Fibroblast of upper back skin (primary cell): ENCODE measurements around the gene ZNF66.
"Not testable (repeated sequence)": the region's sequence is repeated elsewhere in the genome, so short reads cannot be mapped to it uniquely, and the experiment has no call there.

Source experiments
- DNase-seq: peaks from one replicate; pipeline ENCODE4 v3.0.0-alpha.2; 2013

ZNF66 gene

DNA sequence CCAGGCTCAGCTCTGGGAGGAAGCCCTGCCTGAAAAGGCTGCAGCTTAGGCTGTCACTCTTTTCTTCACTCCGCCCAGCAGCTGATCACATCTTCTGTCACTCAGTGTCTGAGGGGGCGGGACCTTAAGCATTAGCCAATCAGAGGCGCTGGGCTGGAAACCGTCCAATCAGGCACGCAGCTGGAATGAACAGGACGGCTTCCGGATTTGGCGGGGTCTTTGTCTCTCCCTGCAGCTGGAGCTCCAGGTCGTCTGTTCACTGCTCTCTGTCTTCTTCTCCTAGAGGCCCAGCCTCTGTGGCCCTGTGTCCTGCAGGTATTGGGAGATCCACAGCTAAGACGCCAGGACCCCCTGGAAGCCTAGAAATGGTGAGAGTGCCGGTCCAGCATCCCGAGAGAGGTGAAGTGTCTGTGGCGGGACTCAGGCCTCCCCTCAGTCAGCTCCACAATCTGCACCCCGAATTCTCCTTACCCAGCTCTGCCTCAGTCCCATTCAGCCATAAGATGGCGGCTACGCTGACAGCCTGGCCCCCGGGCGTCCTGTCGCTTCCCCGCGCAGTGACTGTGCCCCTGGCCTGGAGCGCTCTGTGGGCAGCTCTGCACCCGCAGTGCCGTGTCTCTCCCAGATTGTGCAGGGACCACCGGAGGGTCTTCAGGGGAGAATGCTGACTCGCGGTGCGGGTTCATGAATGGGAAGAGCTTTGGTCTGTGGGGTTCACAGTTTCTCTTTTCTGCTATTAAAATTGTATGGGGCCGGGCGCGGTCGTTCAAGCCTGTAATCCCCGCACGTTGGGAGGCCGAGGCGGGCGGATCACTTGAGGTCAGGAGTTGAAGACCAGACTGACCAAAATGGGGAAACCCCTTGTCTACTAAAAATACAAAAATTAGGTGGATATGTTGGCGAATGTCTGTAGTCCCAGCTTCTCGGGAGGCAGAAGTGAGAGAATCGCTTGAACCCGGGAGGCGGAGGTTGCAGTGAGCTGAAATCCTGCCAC lies at the start of gene ZNF66:
TSS of gene ZNF66 (plus strand) at position 222 of the 994 bp plus-strand sequence. CDS start at position 366, 144 bp downstream.
- DNase-seq = peak; percentile 97

DNA sequence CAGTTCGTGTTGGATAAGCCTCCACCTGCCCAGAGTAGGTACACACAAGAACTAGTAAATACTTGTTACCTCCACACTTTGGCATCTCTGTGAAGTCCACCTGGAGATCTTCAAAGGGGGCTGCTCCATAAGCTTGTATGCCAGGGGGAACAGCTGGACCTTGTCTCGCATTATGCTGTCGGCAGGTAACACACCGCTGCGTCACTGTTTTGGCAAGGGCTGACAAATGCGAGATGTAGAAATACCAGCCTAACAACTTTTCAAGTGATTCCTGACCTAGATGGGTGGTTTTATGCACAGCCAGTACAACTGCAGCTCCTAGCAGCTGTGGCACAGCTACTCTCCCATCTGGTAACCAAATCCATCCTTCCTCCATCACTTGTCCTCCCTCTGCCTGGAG lies 25.9 kb upstream of the ZNF66 start:
- DNase-seq = not testable (repeated sequence)

DNA sequence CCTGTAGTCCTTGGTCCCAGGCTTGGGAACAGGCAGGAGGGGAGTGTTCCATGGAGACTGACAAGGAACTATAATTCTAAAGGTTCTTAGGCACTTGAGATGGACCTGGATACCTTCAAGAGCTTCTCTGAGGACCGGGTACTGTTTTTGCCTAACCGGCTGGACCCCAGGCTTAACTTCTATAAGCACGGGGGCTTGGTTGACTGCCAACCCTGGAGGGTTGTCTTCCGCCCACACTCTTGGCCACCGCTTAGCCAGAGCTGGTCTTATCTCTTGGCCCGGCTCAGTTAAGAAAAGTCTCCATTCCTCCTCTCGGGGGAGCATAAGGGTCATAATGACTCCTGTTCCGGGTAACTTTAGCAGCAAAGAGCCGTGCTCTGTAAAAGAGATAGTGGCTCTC lies 23.8 kb upstream of the ZNF66 start:
- not testable (repeated sequence) for DNase-seq

DNA sequence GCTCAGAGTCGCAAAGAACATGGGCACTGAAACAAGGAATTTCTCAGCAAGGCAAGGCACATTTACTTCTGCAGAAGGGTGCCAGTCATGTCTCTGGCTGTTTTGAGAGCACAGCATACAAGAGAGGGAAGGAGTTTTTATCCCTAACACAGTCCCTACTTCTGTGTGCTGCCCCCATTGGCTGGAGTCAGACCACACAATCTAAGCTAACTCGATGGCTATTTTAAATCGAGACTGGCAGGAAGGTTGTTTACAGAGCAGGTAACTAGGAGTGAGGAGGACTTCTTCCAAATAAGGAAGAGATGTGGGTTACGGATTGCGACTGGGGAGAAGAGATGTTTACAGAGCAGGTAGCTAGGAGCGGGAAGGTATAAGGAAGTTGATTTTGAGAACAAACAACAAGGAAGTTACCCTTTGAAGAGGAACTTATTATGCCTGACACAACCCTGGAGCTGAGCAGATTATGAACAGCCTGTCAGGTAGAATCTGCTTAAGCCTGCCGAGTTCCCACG lies 6.8 kb upstream of the ZNF66 start:
- DNase-seq = not testable (repeated sequence)

DNA sequence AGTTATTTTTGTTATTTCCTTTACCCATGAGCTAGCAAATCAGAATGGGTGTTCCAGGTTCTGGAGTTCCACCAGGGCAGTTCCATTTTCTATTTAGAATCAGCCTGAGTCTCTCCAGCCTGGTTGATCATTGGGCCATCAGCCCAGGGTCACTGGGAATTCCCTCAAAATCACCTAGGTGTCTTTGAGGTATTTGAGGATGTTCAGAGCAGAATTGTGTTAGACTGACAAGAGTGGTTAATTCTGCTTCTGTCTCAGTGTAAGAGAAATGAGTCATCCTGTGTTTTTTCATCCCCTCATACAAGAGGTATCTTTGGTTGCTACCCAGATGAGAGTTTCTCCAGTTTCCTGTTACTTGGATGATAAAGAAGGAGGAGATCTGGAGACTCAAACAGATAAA lies 11.7 kb downstream of the ZNF66 start:
- DNase-seq = no peak

DNA sequence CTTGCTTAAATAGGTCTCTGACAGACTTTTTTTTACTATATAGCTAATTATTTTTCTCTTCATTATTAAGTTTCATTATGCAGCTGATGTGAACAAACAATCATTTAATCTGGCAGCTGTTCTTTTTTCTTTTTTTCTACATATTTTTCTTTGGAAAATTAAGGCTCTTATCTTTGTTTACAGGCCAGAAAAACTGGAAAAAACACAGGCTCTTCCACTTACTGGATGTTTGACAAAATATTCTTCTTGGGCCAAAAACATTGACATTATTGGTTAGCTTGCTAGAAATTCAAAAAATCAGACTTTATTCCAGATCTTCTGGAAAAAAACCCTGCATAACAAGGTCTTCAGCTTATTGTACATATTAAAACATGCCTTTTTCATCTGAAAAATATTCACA lies 15.7 kb downstream of the ZNF66 start:
- no peak for DNase-seq

DNA sequence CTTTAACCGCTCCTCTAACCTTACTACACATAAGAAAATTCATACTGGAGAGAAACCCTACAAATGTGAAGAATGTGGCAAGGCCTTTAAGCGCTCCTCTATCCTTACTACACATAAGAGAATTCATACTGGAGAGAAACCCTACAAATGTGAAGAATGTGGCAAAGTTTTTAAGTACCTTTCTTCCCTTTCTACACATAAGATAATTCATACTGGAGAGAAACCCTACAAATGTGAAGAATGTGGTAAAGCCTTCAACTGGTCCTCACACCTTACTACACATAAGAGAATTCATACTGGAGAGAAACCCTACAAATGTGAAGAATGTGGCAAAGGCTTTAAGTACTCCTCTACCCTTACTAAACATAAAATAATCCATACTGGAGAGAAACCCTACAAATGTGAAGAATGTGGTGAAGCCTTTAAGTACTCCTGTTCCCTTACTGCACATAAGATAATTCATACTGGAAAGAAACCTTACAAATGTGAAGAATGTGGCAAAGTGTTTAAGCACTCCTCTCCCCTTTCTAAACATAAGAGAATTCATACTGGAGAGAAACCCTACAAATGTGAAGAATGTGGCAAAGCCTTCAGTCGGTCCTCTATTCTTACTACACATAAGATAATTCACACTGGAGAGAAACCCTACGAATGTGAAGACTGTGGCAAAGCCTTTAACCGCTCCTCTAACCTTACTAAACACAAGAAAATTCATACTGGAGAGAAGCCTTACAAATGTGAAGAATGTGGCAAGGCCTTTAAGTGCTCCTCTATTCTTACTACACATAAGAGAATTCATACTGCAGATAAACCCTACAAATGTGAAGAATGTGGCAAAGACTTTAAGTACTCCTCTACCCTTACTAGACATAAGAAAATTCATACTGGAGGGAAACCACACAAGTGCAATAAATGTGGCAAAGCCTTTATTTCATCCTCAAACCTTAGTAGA lies 30.5 kb downstream of the ZNF66 start:
- not testable (repeated sequence) for DNase-seq

DNA sequence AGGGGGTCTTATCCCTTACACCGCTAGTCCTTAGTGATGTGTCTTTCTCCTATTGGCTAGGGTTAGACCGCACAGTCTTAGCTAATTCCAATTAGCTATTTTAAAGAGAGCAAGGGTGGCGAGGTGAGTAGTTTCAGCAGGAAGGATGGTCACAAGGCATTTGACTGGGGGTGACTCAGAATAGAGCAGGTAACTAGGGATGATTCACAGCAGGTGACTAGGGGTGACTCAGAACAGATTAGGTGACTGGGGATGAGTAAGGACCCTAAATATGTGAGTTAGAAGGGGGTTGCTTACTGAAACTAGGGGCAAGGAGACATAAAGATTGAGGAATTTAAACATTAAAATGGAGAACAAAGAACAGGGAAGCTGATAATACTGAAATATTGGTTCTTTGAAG lies 64.3 kb downstream of the ZNF66 start:
- DNase-seq = no peak
